PFSK-1 (cell line): ENCODE data around the gene OTOP3.

Source experiments
- POLR2AphosphoS5 ChIP-seq: IDR thresholded peaks from 2 replicates; pipeline ENCODE4 v1.6.1; 2012; ENCODE audit warnings: low read depth, mild to moderate bottlenecking, control low read depth, low read length, moderate library complexity
- SIN3A ChIP-seq: IDR thresholded peaks from 2 replicates; pipeline ENCODE4 v1.6.1; 2012; ENCODE audit warnings: mild to moderate bottlenecking, low read length, moderate library complexity, borderline replicate concordance; ENCODE audit not compliant: insufficient read depth
- TF ChIP-seq, protein P1 (sequence below), 2 experiments: IDR thresholded peaks; 2 replicates each; pipeline versions ENCODE4 v1.6.1 to v1.8.0; 2011 to 2012; ENCODE audit warnings: low read depth in 2 of 2, low read length in 2 of 2, control low read depth in 1 of 2, inconsistent platforms in 1 of 2, mild to moderate bottlenecking in 1 of 2, moderate library complexity in 1 of 2; ENCODE audit not compliant: insufficient read depth in 1 of 2

DNA sequence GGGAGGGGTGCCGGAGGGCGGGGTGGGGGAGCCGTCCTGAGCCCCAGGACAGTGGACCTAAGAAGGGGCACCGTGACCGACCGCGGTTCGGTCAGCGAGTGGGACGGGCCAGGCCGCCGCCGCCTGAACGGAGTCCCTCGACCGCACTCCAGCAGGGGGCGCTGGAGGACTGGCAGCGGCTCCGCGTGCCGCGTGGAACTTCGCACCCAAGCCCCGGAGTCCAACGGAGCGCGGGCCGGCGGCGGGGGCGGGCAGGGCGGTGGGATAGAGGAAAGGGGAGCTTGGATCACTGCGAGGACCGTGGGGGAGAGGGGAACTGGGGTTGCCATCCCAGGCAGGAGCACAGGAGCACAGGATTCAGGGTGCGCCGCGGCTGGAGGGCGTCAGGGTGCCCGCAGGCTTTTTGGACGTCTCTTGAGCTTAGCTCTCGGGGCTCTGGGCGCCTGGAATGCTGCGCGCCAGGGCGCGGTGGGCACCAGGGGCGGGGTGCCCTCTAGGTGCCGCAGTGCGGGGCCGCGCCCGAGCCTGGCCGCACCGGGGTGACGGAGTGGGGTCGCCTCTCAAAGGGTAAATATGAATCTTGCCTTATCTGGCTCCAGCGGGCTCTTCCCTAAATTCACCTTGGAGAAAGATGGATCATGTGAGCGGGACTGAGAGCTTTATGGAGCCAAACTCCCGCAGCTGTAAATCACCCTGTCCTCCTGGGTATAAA lies 12.0 kb upstream of the OTOP3 start:
- TF ChIP-seq, protein P1, sequence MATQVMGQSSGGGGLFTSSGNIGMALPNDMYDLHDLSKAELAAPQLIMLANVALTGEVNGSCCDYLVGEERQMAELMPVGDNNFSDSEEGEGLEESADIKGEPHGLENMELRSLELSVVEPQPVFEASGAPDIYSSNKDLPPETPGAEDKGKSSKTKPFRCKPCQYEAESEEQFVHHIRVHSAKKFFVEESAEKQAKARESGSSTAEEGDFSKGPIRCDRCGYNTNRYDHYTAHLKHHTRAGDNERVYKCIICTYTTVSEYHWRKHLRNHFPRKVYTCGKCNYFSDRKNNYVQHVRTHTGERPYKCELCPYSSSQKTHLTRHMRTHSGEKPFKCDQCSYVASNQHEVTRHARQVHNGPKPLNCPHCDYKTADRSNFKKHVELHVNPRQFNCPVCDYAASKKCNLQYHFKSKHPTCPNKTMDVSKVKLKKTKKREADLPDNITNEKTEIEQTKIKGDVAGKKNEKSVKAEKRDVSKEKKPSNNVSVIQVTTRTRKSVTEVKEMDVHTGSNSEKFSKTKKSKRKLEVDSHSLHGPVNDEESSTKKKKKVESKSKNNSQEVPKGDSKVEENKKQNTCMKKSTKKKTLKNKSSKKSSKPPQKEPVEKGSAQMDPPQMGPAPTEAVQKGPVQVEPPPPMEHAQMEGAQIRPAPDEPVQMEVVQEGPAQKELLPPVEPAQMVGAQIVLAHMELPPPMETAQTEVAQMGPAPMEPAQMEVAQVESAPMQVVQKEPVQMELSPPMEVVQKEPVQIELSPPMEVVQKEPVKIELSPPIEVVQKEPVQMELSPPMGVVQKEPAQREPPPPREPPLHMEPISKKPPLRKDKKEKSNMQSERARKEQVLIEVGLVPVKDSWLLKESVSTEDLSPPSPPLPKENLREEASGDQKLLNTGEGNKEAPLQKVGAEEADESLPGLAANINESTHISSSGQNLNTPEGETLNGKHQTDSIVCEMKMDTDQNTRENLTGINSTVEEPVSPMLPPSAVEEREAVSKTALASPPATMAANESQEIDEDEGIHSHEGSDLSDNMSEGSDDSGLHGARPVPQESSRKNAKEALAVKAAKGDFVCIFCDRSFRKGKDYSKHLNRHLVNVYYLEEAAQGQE (IDR thresholded peaks at IDR 0.05; ENCODE audit: insufficient read depth in 1 of 2, low read depth in 2 of 2, low read length in 2 of 2) = no peak
- TF ChIP-seq SIN3A = no peak
- no peak for TF ChIP-seq POLR2AphosphoS5
